WTC11 (cell line): Measurements from ENCODE around the gene TDRD10. TPM values are rescaled to one million over a fixed set of nuclear protein-coding genes. Genes with fewer than 3 reads are reported as not detected.

Experiments
- ATAC-seq: fragments of 200-7000 bp; cut with Tn5 transposase; 2 replicates; pipeline ENCODE4 v1.10.0; 2021; ENCODE audit warnings: mild to moderate bottlenecking, moderate library complexity
- CTCF ChIA-PET: fragments of 300-600 bp; sonication (Branson Sonifier 250); formaldehyde crosslinking; loops from one replicate; lab custom pipeline; 2021; ENCODE audit warnings: antibody characterized with exemption; lab: Charles Lee
- POLR2A ChIA-PET: fragments of 350-600 bp; sonication (Branson Sonifier 250); formaldehyde crosslinking; loops from one replicate; lab custom pipeline; 2021; ENCODE audit warnings: antibody characterized with exemption; lab: Charles Lee
- DNase-seq: peaks from one replicate; pipeline ENCODE4 v3.0.0; 2021; ENCODE audit warnings: low spot score
- H3K27ac Mint-ChIP-seq: 2 replicates; pipeline ENCODE4 v1.8.0; 2021; ENCODE audit warnings: mixed read lengths
- H3K27me3 Mint-ChIP-seq: 2 replicates; pipeline ENCODE4 v1.8.0; 2021; ENCODE audit warnings: low read depth, mild to moderate bottlenecking, moderate library complexity, mixed read lengths
- H3K36me3 Mint-ChIP-seq: 2 replicates; pipeline ENCODE4 v1.8.0; 2021; ENCODE audit warnings: mixed read lengths
- H3K4me1 Mint-ChIP-seq: 2 replicates; pipeline ENCODE4 v1.8.0; 2022; ENCODE audit warnings: mixed read lengths
- H3K4me3 Mint-ChIP-seq: 2 replicates; pipeline ENCODE4 v1.8.0; 2021; ENCODE audit warnings: mild to moderate bottlenecking, moderate library complexity, mixed read lengths
- H3K9me3 Mint-ChIP-seq: 2 replicates; pipeline ENCODE4 v1.8.0; 2021; ENCODE audit warnings: mixed read lengths
- CREB1 ChIP-seq: sonication (generic); formaldehyde crosslinking; IDR thresholded peaks from 2 replicates; pipeline ENCODE4 v1.8.0; 2023; ENCODE audit warnings: mild to moderate bottlenecking, missing genetic modification reagents
- CREM ChIP-seq: sonication (generic); formaldehyde crosslinking; IDR thresholded peaks from 2 replicates; pipeline ENCODE4 v1.8.1; 2022; ENCODE audit warnings: mild to moderate bottlenecking, missing genetic modification reagents, moderate library complexity
- E2F1 ChIP-seq: sonication (generic); formaldehyde crosslinking; IDR thresholded peaks from 2 replicates; pipeline ENCODE4 v1.8.0; 2022; ENCODE audit warnings: mild to moderate bottlenecking, missing genetic modification reagents
- FOXJ3 ChIP-seq: sonication (generic); formaldehyde crosslinking; IDR thresholded peaks from 2 replicates; pipeline ENCODE4 v1.9.0; 2021; ENCODE audit warnings: missing genetic modification reagents, mild to moderate bottlenecking, borderline replicate concordance
- FOXP4 ChIP-seq: sonication (generic); formaldehyde crosslinking; IDR thresholded peaks from 2 replicates; pipeline ENCODE4 v1.8.0; 2022; ENCODE audit warnings: mild to moderate bottlenecking, missing genetic modification reagents
- HMGA2 ChIP-seq: fragments of 250-450 bp; sonication (Bioruptor Pico); IDR thresholded peaks from 2 replicates; pipeline ENCODE4 v1.4.0; 2021; ENCODE audit warnings: mild to moderate bottlenecking, moderate library complexity
- HMGXB4 ChIP-seq: sonication (generic); formaldehyde crosslinking; IDR thresholded peaks from 2 replicates; pipeline ENCODE4 v1.8.1; 2023; ENCODE audit warnings: mild to moderate bottlenecking, moderate library complexity, missing genetic modification reagents
- IRF2 ChIP-seq: sonication (generic); formaldehyde crosslinking; IDR thresholded peaks from 2 replicates; pipeline ENCODE4 v1.8.0; 2022; ENCODE audit warnings: low read depth, missing genetic modification reagents, borderline replicate concordance
- JAZF1 ChIP-seq: fragments of 250-450 bp; sonication (Bioruptor Pico); IDR thresholded peaks from 2 replicates; pipeline ENCODE4 v1.9.0; 2021; ENCODE audit warnings: moderate library complexity, mild to moderate bottlenecking, inconsistent platforms
- KAT7 ChIP-seq: sonication (generic); formaldehyde crosslinking; IDR thresholded peaks from 2 replicates; pipeline ENCODE4 v1.8.1; 2023; ENCODE audit warnings: missing genetic modification reagents, mild to moderate bottlenecking, borderline replicate concordance
- MAX ChIP-seq: sonication (generic); formaldehyde crosslinking; IDR thresholded peaks from 2 replicates; pipeline ENCODE4 v1.8.0; 2022; ENCODE audit warnings: mild to moderate bottlenecking, missing genetic modification reagents
- MXD4 ChIP-seq: fragments of 250-450 bp; sonication (Bioruptor Pico); IDR thresholded peaks from 2 replicates; pipeline ENCODE4 v1.8.0; 2021; ENCODE audit warnings: mild to moderate bottlenecking, moderate library complexity, borderline replicate concordance
- MYBL2 ChIP-seq: sonication (generic); formaldehyde crosslinking; IDR thresholded peaks from 2 replicates; pipeline ENCODE4 v1.8.1; 2023; ENCODE audit warnings: mild to moderate bottlenecking, moderate library complexity, missing genetic modification reagents
- SMAD4 ChIP-seq: sonication (generic); formaldehyde crosslinking; IDR thresholded peaks from 2 replicates; pipeline ENCODE4 v1.8.0; 2022; ENCODE audit warnings: mild to moderate bottlenecking, missing genetic modification reagents
- TEAD1 ChIP-seq: sonication (generic); formaldehyde crosslinking; IDR thresholded peaks from 2 replicates; pipeline ENCODE4 v1.8.0; 2022; ENCODE audit warnings: mild to moderate bottlenecking, missing genetic modification reagents
- ZNF219 ChIP-seq: sonication (generic); formaldehyde crosslinking; IDR thresholded peaks from 2 replicates; pipeline ENCODE4 v1.8.0; 2023; ENCODE audit warnings: missing genetic modification reagents, mild to moderate bottlenecking, borderline replicate concordance
- ZNF281 ChIP-seq: sonication (generic); formaldehyde crosslinking; IDR thresholded peaks from 2 replicates; pipeline ENCODE4 v1.8.0; 2023; ENCODE audit warnings: mild to moderate bottlenecking, missing genetic modification reagents
- ZNF425 ChIP-seq: fragments of 250-450 bp; sonication (Bioruptor Pico); conservative IDR thresholded peaks from 2 replicates; pipeline ENCODE4 v1.9.0; 2021; ENCODE audit warnings: mild to moderate bottlenecking
- ZSCAN18 ChIP-seq: fragments of 250-450 bp; sonication (Bioruptor Pico); IDR thresholded peaks from 2 replicates; pipeline ENCODE4 v2.1.2; 2022; ENCODE audit warnings: mild to moderate bottlenecking, moderate library complexity
- total RNA-seq: library from RNA; stranded (reverse); gene quantifications from 3 replicates; pipeline ENCODE4 v1.2.3, GENCODE V29; 2021

TDRD10 gene
- total RNA-seq, 1 experiment from 2014 or later, result 0.09 TPM

GRCh38 chr1:154567386-154568156, 65.6 kb downstream of the TDRD10 start, which contains the start of gene CHRNB2 (continued):
- TF ChIP-seq ZNF281 (CRISPR knock-in tag) (peak; percentile 85), SMAD4 (CRISPR knock-in tag) (peak; percentile 92), HMGXB4 (CRISPR knock-in tag) (peak; percentile 97), MYBL2 (CRISPR knock-in tag) (peak; percentile 95), KAT7 (CRISPR knock-in tag) (peak; percentile 94; the same call in 1 of the 2 replicates), JAZF1 (no peak), MXD4 (CRISPR knock-in tag) (no peak), HMGA2 (CRISPR knock-in tag) (no peak), CREM (CRISPR knock-in tag) (peak; percentile 92), ZNF219 (CRISPR knock-in tag) (peak; percentile 97)
- TF ChIP-seq, all 79 proteins: peak for 51

- Mint-ChIP-seq H3K27ac (no peak overlapping the region), H3K36me3 (peaks cover 5% of the 10 kb centered on the region; the same call in 1 of the 2 replicates), H3K4me3 (peak overlapping the region; percentile 97), H3K9me3 (no peaks in the 10 kb centered on the region), H3K27me3 (peaks cover 22% of the 10 kb centered on the region), H3K4me1 (peaks cover 28% of the 10 kb centered on the region)
- ChIA-PET POLR2A (interaction anchor here (1.0 to 2.3 kb wide), 6 partner anchors 9 to 402 kb away, joined by 4 to 8 read pairs (median 5); partner anchors contain the start of genes ADAR, KCNN3 and SHC1), CTCF (interaction anchor here (0.7 to 1.9 kb wide), 18 partner anchors 9 to 496 kb away, joined by 3 to 26 read pairs (median 4); partner anchors contain the start of gene KCNN3)
- no peak for DNase-seq
- ATAC-seq, result no peak
- TF ChIP-seq E2F1 (CRISPR knock-in tag), result no peak
- TF ChIP-seq MAX (CRISPR knock-in tag), result no peak
- no peak for TF ChIP-seq ZNF425
- no peak for TF ChIP-seq FOXJ3 (CRISPR knock-in tag)
- TF ChIP-seq ZSCAN18 (CRISPR knock-in tag), result no peak
- no peak for TF ChIP-seq IRF2 (CRISPR knock-in tag)
- TF ChIP-seq CREB1 (CRISPR knock-in tag), result no peak
- no peak for TF ChIP-seq FOXP4
- TF ChIP-seq TEAD1 (CRISPR knock-in tag), result no peak
Observed at GRCh38 chr1:154568157-154568815, 66.3 kb downstream of the TDRD10 start.
